D721Med (cell line): ENCODE measurements around the gene NACA.
"Not testable (repeated sequence)": the region's sequence is repeated elsewhere in the genome, so short reads cannot be mapped to it uniquely, and the experiment has no call there.

Source experiments
- DNase-seq: peaks from one replicate; pipeline ENCODE4 v3.0.0; 2011; ENCODE audit warnings: low spot score; ENCODE audit not compliant: insufficient read length
- FAIRE-seq: peaks from 2 replicates; lab custom pipeline; 2011; peaks lifted over from hg19 to GRCh38; lab: Jason Lieb, UNC
- TF ChIP-seq, protein P1 (sequence below): IDR thresholded peaks from 2 replicates; pipeline ENCODE4 v1.5.1; 2012; ENCODE audit warnings: mild to moderate bottlenecking, control low read depth; ENCODE audit not compliant: insufficient read depth; ENCODE audit errors: missing control alignments

NACA gene

DNA sequence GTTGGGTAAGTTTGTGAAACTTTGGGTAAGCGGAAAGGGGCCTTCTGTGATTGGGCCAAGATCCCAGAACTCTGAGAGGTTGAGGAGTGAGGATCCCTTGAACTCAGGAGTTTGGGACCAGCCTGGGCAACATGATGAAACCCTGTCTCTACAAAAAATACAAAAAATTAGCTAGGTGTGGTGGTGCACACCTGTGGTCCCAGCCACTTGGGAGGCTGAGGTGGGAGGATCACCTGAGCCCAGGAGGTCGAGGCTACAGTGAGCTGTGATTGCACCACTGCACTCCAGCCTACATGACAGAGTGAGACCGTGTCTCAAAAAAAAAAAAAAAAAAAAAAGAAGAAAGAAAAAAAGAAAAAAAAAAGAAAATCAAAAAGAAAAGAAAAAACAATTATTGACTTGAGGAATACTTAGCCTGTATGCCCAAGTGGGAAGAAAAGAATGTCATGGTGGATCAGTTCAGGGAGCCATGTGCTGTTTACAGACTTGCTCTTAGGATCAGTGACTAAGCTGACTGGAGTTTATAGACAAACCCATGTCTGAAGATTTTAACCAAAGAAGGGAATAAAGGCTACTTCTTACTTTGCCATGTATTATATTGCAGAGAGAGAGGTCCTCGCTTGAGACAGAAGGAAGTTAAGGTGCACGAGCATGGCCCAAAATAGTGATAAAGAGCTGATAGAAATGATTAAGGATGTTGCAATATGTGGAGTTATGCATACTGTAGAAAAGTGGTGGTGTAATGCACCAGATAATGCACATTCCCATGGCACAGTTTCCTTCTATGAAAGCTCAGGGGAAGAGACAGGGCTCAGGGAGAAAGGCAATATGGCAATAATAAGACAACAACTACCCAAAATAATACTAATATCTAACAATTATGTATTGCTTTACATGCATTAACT is 38.9 kb upstream of the NACA start:
- FAIRE-seq (no peak), DNase-seq (no peak)
- TF ChIP-seq, protein P1, sequence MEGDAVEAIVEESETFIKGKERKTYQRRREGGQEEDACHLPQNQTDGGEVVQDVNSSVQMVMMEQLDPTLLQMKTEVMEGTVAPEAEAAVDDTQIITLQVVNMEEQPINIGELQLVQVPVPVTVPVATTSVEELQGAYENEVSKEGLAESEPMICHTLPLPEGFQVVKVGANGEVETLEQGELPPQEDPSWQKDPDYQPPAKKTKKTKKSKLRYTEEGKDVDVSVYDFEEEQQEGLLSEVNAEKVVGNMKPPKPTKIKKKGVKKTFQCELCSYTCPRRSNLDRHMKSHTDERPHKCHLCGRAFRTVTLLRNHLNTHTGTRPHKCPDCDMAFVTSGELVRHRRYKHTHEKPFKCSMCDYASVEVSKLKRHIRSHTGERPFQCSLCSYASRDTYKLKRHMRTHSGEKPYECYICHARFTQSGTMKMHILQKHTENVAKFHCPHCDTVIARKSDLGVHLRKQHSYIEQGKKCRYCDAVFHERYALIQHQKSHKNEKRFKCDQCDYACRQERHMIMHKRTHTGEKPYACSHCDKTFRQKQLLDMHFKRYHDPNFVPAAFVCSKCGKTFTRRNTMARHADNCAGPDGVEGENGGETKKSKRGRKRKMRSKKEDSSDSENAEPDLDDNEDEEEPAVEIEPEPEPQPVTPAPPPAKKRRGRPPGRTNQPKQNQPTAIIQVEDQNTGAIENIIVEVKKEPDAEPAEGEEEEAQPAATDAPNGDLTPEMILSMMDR, result no peak

DNA sequence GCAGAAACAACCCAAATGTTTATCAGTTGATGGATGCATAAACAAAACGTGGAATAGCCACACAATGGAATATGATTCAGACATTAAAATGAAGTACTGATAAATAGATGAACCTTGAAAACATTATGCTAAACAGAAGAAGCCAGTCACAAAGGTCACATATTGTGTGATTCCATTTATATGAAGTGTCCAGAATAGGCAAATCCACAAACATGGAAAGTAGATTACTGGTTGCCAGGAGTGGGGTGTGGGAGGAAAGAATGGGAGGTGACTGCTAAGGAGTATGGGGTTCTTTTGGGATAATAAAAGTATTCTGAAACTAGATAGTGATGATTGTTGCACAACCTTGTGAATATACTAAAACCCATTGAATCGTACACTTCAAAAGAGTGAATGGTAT is 36.7 kb upstream of the NACA start:
- FAIRE-seq (no peak), DNase-seq (no peak)
- TF ChIP-seq, protein P1, result no peak

DNA sequence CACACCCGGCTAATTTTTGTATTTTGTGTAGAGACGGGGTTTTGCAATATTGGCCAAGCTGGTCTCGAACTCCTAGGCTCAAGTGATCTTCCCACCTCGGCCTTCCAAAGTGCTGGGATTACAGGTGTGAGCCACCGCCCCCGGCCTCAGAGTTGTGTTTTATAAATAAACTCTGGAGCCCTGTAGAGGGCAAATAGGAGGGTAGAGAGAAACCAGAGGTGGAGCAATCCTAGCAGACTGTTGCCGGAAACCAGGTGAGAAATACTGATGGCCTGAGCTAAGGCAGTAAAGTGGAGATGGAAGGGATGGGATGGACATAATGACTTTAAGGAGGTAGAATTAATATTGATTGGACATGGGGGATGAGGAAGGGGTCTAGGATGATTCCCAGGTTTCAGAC is 35.4 kb upstream of the NACA start:
- TF ChIP-seq, protein P1, result no peak
- FAIRE-seq (no peak), DNase-seq (no peak)

DNA sequence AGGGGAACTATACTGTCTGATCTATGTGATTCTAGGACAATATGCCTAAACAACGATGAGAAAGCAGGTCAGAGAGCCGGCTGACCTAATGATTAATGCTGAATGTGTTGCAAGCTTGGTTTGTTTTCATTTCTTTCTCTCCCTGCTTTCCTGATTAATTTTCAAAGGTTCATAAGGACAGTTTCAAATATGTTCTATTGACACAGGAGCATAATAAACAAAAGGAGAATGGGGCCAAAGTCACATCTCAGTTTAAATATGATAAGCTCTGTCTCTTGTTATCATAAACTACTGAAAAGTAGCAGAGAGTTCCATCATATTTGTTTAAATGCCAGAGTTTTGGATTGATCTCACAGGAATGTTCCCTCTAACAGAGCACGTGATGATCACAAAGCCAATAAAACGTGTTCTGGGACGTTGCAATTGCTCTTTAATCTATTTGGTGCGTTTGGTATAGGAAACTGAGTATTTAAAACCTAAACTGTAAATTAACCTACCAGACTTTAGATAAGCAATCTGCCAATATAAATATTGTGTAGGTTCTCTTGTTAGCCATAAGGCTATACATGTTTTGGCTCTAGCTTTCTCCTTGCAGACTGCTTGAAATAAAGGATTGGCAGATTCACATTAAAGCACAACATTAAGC is 34.3 kb upstream of the NACA start:
- FAIRE-seq (no peak), DNase-seq (no peak)
- TF ChIP-seq, protein P1, result no peak

DNA sequence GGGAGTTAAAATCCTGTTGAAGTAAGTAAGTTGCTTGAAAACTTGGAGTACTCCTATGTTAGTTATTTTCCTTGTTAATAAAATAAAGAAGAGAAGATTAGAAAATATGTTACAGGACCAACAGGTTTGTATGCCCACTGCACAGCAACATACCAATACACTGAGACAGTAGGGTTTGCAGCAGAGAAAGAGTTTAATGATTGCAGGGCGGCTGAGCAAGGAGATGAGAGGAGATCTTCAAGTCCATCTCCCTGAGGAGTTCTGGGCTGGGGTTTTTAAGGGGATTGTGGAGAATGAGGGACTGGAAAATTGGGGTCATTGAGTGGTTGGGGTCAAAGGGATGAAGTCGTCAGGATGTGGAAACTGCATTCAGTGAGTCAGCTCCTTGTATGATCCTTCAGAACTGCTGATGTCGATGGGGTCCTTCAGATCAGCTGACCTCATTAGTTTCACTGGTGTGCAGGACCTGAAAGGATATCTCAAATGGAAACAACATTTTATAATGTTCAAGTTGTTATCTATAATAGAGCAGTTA is 33.7 kb upstream of the NACA start:
- no peak for DNase-seq
- TF ChIP-seq, protein P1, result no peak
- FAIRE-seq, result no peak

DNA sequence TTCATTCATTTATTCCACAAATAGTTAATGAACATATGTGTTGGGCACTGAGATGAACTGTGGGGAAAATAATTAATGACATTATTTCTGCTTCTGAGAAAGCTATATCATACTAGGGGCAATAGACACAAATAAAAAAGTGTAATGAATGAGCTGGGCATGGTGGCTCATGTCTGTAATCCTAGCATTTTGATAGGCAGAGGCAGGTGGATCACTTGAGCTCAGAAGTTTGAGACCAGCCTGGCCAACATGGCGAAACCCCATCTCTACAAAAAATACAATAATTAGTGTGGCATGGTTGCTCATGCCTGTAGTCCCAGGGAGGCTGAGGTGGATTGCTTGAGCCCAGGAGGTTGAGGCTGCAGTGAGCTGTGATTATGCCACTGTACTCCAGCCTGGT is 32.9 kb upstream of the NACA start:
- not testable (repeated sequence) for FAIRE-seq, DNase-seq

DNA sequence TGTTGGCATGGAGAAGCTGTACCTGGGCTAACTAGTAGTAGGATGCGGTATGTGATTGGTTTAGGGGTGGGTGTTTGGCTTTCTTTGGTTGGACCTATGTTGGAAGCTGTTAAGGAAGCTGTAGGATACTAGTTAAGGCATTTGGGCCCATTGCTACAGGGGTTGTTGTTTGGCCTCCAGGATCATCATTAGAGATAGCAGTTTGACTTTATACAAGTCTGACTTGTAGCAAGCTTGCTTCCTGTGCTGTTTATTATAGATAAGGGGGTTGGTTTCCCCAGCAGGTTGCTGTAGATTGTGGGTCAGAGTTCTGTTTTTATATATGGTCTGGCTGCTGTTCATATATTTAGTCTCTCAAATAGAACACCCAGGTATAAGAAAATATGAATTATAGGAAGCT is 28.5 kb upstream of the NACA start:
- DNase-seq, result no peak
- TF ChIP-seq, protein P1, result no peak
- no peak for FAIRE-seq
